ENCODE data around the gene ERMARD.

Gene ERMARD

GRCh38 chr6:169807229-169807628 is 55.8 kb downstream of the ERMARD start:
- TF ChIP-seq POLR2AphosphoS5 (IDR thresholded peaks at IDR 0.05; ENCODE audit: low read depth, low read length) (no peak), REST (IDR thresholded peaks at IDR 0.05; ENCODE audit: insufficient read depth in 1 of 2, low read depth in 2 of 2, low read length in 2 of 2) (no peak), SIN3A (IDR thresholded peaks at IDR 0.05; ENCODE audit: borderline replicate concordance, insufficient read depth, low read length) (no peak)

GRCh38 chr6:169807699-169808607 is 56.5 kb downstream of the ERMARD start:
- no peak for TF ChIP-seq FOXP2 (optimal IDR thresholded peaks at IDR 0.05; ENCODE audit: borderline replicate concordance, extremely low read depth, extremely low read length, insufficient read depth)
- TF ChIP-seq SIN3A (IDR thresholded peaks at IDR 0.05; ENCODE audit: borderline replicate concordance, insufficient read depth, low read length) = no peak
- no peak for TF ChIP-seq REST (IDR thresholded peaks at IDR 0.05; ENCODE audit: insufficient read depth in 1 of 2, low read depth in 2 of 2, low read length in 2 of 2)
- no peak for TF ChIP-seq POLR2AphosphoS5 (IDR thresholded peaks at IDR 0.05; ENCODE audit: low read depth, low read length)
- no peak for TF ChIP-seq TAF1 (IDR thresholded peaks at IDR 0.05; ENCODE audit: borderline replicate concordance, insufficient read depth, low read length)

- TF ChIP-seq SIN3A (IDR thresholded peaks at IDR 0.05; ENCODE audit: borderline replicate concordance, insufficient read depth, low read length) = no peak
- TF ChIP-seq POLR2AphosphoS5 (IDR thresholded peaks at IDR 0.05; ENCODE audit: low read depth, low read length) = no peak
- no peak for TF ChIP-seq FOXP2 (optimal IDR thresholded peaks at IDR 0.05; ENCODE audit: borderline replicate concordance, extremely low read depth, extremely low read length, insufficient read depth)
- TF ChIP-seq TAF1 (IDR thresholded peaks at IDR 0.05; ENCODE audit: borderline replicate concordance, insufficient read depth, low read length) = no peak
- no peak for TF ChIP-seq REST (IDR thresholded peaks at IDR 0.05; ENCODE audit: insufficient read depth in 1 of 2, low read depth in 2 of 2, low read length in 2 of 2)
Observed at GRCh38 chr6:169808608-169808967, 57.2 kb downstream of the ERMARD start.

GRCh38 chr6:169809386-169809785 is 58.0 kb downstream of the ERMARD start:
- no peak for TF ChIP-seq REST (IDR thresholded peaks at IDR 0.05; ENCODE audit: insufficient read depth in 1 of 2, low read depth in 2 of 2, low read length in 2 of 2)
- TF ChIP-seq SIN3A (IDR thresholded peaks at IDR 0.05; ENCODE audit: borderline replicate concordance, insufficient read depth, low read length) = no peak
- TF ChIP-seq POLR2AphosphoS5 (IDR thresholded peaks at IDR 0.05; ENCODE audit: low read depth, low read length) = no peak
- TF ChIP-seq TAF1 (IDR thresholded peaks at IDR 0.05; ENCODE audit: borderline replicate concordance, insufficient read depth, low read length) = no peak
- TF ChIP-seq FOXP2 (optimal IDR thresholded peaks at IDR 0.05; ENCODE audit: borderline replicate concordance, extremely low read depth, extremely low read length, insufficient read depth) = no peak

Data from PFSK-1 (cell line).